Brain microvascular endothelial cell (primary cell): ENCODE results near the gene GPR27.

Experiments used
- DNase-seq: peaks from one replicate; pipeline ENCODE4 v3.0.0-alpha.2; 2020
- H3K27ac ChIP-seq: fragments of 250-450 bp; sonication (Bioruptor Pico); 2 replicates; pipeline ENCODE4 v1.5.1; 2020; ENCODE audit warnings: mild to moderate bottlenecking, moderate library complexity
- H3K27me3 ChIP-seq: fragments of 250-450 bp; sonication (Bioruptor Pico); replicated peaks from 2 replicates; pipeline ENCODE4 v1.5.1; 2020; ENCODE audit warnings: mild to moderate bottlenecking
- H3K36me3 ChIP-seq: fragments of 250-450 bp; sonication (Bioruptor Pico); replicated peaks from 2 replicates; pipeline ENCODE4 v1.5.1; 2020; ENCODE audit warnings: mild to moderate bottlenecking
- H3K4me3 ChIP-seq: 2 replicates; pipeline ENCODE4 v1.5.1; 2011; ENCODE audit warnings: low read depth, mild to moderate bottlenecking, control low read depth, low read length, moderate library complexity
- CTCF ChIP-seq: IDR thresholded peaks from 2 replicates; pipeline ENCODE4 v1.5.1; 2011; ENCODE audit warnings: low read depth, mild to moderate bottlenecking, moderate library complexity, low read length, control low read depth, inconsistent platforms; ENCODE audit errors: missing control alignments
- in situ Hi-C: cut with HindIII; loops from 2 replicates; pipeline ENCODE4 v1.10.0; 2017; ENCODE audit warnings: low sequenced_read_pairs, low pct_ligation_motif_present

The GPR27 gene

DNA sequence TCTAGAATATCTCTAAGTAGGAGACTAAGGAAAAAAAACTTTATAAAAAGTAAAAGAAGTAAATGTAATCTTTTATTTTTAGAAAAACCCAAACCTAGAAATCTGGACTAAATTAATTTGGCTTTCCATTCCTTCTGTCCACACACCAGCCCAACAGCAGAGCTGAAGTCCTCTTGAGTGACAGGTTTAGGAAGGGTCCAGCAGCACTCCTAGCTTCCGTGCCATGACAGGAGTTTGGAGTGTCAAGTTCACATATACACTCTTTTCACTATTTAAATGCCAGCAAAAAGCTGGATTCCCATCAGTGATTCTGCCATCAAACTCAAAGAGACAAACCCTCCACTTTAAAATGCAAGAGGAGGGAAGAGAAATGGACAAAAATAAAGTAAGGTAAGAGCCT, 18.2 kb downstream of the GPR27 start:
- H3K36me3 ChIP-seq, result no peaks in the 10 kb centered on the region
- no peak for TF ChIP-seq CTCF
- in situ Hi-C loops, result no loop called here
- no peak overlapping the region for H3K27ac ChIP-seq
- no peaks in the 10 kb centered on the region for H3K27me3 ChIP-seq
- no peak overlapping the region for H3K4me3 ChIP-seq
- DNase-seq, result no peak

DNA sequence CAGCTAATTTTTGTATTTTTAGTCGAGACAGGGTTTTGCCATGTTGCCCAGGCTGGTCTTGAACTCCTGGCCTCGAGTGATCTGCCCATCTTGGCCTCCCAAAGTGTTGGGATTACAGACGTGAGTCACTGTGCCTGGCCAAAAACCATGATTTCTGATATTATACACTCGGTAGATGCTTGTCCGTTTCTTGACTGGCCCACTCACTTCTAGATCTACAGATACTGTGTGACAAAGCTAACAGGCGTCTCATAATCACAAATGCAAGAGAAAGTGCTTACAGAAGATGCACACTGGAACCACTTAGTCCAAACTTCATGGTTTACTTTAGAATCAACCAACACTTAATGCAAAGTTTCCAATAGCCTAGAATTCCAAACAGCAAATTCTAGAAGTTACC, 22.9 kb downstream of the GPR27 start:
- Histone ChIP-seq H3K27ac (no peak overlapping the region), H3K36me3 (no peaks in the 10 kb centered on the region), H3K27me3 (peaks cover 9% of the 10 kb centered on the region), H3K4me3 (no peak overlapping the region)
- TF ChIP-seq CTCF, result no peak
- no peak for DNase-seq
- in situ Hi-C loops, result no loop called here

- peaks cover 24% of the 10 kb centered on the region for H3K27me3 ChIP-seq
- in situ Hi-C loops, result no loop called here
- no peaks in the 10 kb centered on the region for H3K36me3 ChIP-seq
These were observed 24.7 kb downstream of the GPR27 start for GRCh38 chr3:71778353-71778752.

DNA sequence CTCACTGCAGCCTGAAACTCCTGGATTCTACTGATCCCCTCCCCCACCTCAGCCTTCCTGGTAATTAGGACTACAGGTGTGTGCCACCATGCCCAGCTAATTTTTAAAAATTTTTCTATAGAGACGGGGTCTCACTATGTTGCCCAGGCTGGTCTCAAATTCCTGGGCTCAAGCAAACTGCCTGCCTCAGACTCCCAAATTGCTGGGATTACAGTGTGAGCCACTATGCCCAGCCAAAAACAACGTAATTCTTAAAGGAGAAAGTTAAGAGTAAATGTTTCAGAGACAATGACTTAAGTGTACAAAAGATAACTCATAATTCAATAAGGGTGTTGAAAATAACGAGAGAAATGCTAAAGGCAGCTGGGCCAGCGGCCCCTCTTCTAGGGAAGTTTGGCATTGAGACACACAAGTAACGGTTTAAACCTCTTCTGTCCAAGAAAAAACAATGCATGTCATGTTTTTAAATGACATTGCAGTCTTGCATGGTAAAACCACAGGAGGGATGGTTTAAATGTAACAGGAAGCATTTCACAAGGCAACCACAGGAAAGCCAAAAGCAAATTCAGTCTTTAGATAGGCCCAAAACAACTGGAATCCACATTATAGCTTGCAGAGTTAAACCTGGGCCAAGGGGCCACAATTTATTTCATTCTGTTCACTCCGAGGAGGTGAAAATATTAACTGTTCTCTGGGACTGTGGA, 26.2 kb downstream of the GPR27 start:
- H3K27me3 ChIP-seq, result peaks cover 38% of the 10 kb centered on the region
- no peak overlapping the region for H3K4me3 ChIP-seq
- DNase-seq, result no peak
- no peaks in the 10 kb centered on the region for H3K36me3 ChIP-seq
- in situ Hi-C loops, result no loop called here
- no peak for TF ChIP-seq CTCF
- H3K27ac ChIP-seq, result no peak overlapping the region

More at GRCh38 chr3:71778353-71778752, 24.7 kb downstream of the GPR27 start:
- H3K4me3 ChIP-seq, result no peak overlapping the region
- TF ChIP-seq CTCF, result no peak
- H3K27ac ChIP-seq, result no peak overlapping the region
- no peak for DNase-seq

DNA sequence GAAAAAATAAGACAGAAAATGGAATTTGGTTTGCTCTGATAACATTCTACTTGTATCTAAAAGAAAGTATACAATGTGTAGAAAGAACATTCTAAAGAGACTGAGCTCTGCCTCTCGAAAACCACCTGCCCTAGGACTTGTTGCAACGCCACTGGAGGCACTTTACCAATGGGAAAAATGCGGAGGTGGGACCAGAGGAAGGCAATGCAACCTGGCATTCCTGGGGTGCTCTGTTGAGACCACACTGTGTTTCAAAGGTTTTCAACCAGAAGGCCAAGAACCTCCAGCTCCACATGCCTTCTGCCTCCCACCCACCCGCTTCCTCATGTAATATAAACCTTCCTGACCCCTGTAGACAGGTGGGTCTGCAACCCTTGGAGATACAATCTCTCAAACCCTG, 26.8 kb downstream of the GPR27 start:
- H3K27me3 ChIP-seq, result peaks cover 44% of the 10 kb centered on the region
- no peak for TF ChIP-seq CTCF
- H3K36me3 ChIP-seq, result no peaks in the 10 kb centered on the region
- no peak for DNase-seq
- H3K27ac ChIP-seq, result no peak overlapping the region
- in situ Hi-C loops, result no loop called here
- H3K4me3 ChIP-seq, result no peak overlapping the region

DNA sequence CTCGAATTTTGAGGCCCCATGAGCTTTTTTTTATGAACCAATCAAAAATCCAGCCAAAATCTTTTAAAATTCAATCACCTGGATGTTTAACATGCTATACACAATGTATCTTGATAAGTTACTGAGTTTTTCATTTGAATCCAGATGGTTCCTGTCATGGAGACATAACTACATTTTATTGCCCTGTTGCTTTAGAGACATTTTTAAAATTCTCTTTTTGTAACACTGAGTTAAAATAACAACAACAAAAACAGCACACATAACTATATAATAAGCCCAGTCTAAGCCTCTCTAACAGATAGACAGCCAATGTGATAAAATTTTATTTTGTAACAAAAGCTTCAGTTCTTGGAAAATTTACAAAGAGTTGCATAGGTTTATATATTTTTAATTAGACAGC, 29.5 kb downstream of the GPR27 start:
- no peak overlapping the region for H3K4me3 ChIP-seq
- no peak for DNase-seq
- H3K27me3 ChIP-seq, result peaks cover 59% of the 10 kb centered on the region
- TF ChIP-seq CTCF, result no peak
- in situ Hi-C loops, result no loop called here
- no peak overlapping the region for H3K27ac ChIP-seq
- no peaks in the 10 kb centered on the region for H3K36me3 ChIP-seq
